ENCODE measurements around the gene DECR2.
"Not testable (repeated sequence)": the region's sequence is repeated elsewhere in the genome, so short reads cannot be mapped to it uniquely, and the experiment has no call there.

DECR2 gene

DNA sequence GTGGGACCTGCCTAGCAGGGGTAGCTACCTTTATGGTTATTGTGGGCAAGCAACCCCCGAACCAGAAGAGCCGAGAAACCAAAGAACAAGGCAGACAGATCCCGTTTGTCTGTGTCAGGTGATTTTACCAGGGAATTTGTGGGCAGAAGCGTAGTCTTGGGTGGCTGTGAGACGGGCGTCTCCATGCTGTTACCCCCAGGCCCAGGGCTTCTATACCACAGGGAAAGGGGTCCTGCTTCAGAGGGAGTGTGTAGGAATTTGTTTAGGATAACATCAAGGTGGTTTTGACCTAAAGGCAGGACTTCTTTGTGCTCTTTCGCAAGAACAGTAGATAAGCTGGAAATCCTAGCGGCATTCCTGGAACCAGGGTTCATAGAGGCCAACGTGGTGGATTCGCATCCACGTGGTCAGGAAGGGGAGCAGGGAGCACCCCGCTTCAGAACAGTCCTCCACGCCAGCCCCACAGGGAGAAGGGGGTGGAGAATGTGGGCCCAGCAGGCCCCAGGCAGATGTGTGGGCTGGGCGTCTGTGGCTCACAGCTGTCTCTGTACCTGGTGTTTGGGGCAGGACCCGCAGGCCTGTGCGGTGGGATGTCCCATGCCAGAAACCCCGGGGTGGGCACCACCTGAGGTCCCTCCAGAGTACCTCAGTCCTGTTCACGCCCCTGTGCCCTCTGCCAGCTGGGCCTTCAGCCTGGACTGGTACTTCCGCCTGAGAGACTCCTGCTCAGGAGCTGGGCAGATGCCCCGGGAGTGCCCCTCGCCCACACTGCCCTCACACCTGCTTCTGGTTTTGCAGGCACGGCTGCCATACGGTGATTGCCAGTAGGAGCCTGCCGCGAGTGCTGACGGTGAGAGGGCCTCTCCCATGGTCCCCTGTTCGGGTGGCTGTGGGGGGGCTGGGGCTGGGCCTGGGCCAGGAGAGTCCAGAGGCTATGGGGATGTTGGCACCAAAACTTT is 4.1 kb downstream of the DECR2 start:
- DNase-seq = no peak

DNA sequence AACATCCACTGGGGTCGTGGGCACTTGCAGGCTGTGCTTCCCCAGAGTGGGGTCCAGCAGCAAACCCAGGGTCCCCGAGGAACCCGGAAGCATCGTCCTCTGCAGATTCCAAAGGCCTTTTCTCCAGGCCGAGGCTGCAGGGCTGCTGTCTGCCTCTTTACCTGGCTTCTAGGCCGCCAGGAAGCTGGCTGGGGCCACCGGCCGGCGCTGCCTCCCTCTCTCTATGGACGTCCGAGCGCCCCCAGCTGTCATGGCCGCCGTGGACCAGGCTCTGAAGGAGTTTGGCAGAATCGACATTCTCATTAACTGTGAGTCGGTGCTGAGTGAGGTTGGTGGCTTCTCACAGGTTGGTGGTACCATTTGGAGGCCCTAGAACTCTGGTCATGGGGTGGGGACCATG is 5.6 kb downstream of the DECR2 start:
- no peak for DNase-seq

- DNase-seq = no peak
Observed at GRCh38 chr16:410516-411178, 9.0 kb downstream of the DECR2 start.

DNA sequence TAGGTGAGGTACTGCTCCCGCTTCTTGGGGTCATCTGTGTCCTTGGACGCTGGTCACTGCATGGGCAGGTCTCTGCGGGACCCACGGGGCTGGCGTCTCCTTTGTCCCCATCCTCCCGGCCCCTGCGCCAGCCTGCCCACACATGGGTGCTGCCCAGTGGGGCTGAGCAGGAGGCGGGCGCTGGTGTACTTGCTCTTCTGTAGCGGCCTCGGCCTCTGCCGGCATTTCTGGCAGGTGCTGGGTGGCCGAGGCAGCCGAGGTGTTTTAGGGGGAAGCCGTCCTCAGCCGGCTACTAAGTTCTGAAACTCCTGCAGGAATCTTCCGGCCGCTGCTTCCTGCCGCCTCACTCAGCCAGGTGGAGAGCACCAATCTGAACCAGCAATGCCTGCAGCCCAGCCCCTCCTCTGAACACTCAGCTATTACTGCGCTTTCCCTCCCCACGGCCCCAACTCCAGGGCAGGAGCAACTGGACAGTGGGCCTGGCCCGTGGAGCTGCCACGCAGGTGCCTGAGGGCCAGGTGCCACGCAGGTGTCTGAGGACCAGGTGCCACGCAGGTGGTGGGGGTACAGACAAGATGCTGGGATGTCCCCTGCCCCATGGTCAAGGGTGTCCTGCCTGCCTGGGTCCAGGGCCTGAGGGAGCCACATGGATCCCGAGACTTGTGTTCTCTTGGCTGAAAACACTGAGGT is 10.0 kb downstream of the DECR2 start:
- DNase-seq = no peak

GRCh38 chr16:414395-415169 is 12.9 kb downstream of the DECR2 start:
- no peak for DNase-seq

DNA sequence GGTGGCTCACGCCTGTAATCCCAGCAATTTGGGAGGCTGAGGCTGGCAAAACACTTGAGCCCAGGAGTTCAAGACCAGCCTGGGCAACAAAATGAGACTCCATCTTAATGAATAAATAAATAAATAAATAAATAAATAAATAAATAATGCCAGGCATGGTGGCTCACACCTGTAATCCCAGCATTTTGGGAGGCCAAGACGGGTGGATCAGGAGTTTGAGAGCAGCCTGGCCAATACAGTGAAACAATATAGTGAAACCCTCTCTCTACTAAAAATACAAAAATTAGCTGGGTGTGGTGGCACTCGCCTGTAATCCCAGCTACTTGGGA is 13.4 kb downstream of the DECR2 start:
- DNase-seq = not testable (repeated sequence)

- DNase-seq = not testable (repeated sequence)
Observed at GRCh38 chr16:422179-422578, 20.5 kb downstream of the DECR2 start.

GRCh38 chr16:424033-424622 is 22.4 kb downstream of the DECR2 start:
- DNase-seq = no peak

GRCh38 chr16:424623-425081 is 23.0 kb downstream of the DECR2 start:
- no peak for DNase-seq

DNA sequence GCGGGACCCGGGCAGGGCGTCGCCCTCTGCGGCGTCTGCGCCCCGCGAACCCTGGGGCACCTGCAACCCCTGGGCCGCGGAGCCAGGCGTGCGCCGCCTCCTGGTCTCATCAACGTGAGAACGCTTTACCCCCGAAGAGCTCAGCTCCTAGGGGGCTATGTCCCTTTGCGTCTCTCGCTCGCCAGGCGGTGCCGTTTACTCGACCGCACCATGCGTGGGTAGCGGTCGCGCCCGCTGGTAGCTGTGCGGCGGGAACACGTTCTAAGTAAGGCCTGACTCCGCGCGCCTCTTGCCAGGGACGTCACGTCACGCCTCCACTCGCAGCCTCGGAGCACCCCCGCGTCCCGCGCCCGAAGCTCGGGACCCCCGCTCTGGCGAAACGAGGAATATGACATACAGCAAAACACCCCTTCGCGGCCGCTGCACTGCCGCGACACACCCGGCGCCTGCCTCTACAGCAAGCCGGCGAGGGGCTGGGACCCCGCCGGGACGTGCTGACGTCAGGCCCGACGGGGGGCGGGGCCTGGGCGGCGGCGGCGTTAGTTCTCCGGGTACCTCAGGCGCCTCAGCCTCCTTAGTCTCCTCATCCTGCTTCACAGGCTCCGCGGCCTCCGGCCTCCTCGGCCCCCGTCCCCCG is 23.5 kb downstream of the DECR2 start, which contains the start of gene RAB11FIP3:
Gene RAB11FIP3, plus strand, starts transcription at position 568 of the 637 bp plus-strand sequence. CDS start 358 bp downstream, outside the sequence.
- peak; percentile 83 for DNase-seq

- no peak for DNase-seq
Observed at GRCh38 chr16:425740-426114, 24.0 kb downstream of the DECR2 start.

GRCh38 chr16:426115-426905 is 24.6 kb downstream of the DECR2 start:
- no peak for DNase-seq

DNA sequence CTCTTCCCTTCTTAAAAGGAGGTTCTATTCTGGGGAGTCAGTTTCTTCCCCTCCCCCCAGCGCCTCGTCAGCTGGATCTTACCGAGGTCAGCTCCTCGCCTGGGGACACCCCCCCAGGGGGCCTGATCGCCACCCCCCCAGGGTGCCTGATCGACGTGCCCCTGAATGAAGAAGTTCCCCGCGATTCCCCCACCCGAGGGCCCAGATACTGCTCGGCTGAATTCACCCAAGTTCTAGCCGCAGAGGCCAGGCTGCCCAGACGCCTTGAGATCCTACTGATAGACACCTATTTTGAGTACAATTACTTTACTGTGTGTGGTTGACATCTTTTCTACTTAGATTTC is 25.2 kb downstream of the DECR2 start:
- DNase-seq = no peak

GRCh38 chr16:427250-427649 is 25.6 kb downstream of the DECR2 start:
- no peak for DNase-seq

DNA sequence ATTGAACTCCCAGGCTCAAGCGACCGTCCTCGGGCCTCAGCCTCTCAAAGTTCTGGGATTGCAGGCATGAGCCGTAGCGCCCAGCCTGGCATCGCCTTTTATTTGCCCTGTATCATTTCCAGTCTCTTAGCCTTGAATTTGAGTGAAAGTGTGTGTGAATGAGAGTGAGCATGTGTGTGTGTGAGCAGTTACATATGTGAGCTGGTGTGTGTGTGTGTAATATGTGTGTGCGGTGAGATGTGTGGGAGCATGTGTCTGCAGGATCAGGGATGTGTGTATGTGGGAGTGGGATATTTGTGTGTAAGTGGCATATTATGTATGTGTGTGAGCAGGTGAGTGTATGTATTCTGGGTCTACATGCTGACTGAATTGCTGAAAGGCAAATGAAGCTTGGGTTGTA is 29.2 kb downstream of the DECR2 start:
- DNase-seq = no peak

- no peak for DNase-seq
Observed at GRCh38 chr16:440627-441026, 38.9 kb downstream of the DECR2 start.

DNA sequence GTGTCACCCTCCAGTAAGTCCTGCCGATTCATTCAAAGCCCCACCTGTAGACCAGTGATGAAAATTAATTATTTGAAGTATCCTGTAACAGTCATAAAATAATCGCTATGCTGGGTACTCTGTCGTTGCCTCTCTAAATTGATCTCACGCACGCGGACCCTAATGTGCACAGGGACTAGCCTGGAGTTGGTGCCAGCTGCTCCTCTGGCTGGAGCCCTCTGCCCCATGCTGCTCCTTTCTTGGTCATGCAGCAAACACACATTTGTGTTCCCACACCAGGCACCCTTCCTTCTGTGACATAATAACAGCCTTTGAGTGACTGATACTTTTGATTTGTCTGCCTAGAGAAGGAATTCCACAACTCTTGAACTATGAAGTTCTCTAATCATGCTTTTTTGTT is 39.8 kb downstream of the DECR2 start:
- no peak for DNase-seq

- no peak for DNase-seq
Observed at GRCh38 chr16:442976-443375, 41.3 kb downstream of the DECR2 start.

DNA sequence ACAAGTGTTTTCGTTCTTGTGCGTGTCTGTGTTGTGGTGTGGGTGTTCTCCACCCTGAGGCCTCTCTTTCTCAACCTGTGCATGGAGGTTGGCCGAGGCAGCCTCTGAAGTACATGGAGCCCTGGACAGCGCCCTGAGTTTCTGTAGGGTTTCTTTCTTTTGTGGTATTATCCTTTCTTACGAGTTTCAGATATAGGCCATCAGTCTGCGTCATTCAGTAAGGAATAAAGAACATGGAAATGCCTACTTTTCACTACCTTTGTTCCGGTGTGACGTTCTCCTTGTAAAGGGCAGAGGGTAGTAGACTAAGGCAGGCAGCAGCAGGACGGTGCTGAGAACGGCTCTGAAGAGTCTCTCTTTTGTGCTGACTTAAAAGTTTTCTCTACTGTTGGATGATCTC is 42.3 kb downstream of the DECR2 start:
- no peak for DNase-seq

DNA sequence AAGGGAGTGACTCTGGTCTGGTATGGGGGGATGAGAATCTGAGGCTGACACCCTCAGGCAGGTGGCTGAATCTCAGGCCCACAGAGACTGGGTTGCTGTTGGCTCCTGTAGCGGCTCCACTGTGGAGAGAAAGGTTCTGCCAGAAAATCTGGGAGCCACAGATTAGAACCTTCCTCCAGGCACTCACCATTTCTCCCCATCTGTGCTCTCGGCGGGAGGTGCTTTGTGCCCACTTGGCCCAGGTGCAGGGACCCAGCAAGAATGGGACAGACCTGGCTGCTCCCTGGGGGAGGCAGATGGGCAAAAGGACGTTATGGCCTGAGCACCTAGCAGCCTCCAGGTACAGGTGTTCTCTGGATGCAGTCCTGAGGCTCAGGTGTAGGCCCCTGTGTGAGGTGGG is 43.9 kb downstream of the DECR2 start:
- DNase-seq = no peak

DNA sequence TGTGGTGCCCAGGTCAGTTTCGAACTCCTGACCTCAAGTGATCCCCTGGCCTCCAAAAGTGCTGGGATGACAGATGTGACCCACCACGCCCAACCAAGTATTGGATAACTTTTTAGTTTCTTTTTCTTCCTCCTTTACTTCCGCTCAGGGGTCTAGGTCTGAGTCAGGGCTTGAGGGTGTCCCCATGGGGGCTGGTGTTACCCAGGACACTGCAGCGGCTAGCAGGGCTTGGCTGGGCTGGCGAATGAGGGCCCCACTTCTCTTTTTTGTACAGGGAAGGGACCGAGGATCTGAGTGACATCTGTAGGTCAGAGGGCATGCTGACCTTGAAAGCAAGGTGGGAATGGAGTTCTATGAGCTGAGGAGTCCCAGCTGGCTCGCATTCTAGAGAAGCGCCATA is 48.7 kb downstream of the DECR2 start:
- no peak for DNase-seq

Measured in CD4-positive, alpha-beta T cell treated with Interferon gamma for 1 hour (primary cell).